ENCODE data around the gene PNMA1.
A peak's percentile ranks its signal among the peaks of the same experiment; 100 is the strongest.

Gene PNMA1

DNA sequence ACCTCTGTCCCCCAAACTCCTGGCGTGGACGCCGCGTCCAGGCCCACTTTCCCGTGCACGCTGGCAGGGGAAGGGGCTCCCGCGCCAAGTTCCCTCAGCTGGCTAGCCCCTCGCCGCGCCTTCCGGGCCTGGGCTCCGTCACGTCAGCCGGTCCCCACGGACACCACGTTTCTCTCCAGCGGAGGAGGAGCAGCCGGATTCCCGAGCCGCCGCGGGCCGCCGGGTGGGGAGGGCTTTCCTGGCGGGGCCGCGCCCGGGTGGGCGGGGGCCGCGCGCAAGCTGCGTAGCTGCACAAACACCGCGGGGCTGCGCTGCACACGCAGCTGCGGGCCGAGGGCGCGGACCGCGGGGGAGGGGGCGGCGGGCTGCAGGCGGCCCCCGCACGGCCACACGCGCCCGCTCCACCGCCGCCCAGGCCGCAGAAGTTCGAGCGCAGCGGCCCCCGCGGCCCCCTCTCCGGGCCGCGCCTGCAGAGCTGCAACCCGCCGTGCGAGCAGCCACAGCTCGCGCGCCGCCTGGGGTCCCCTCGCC, 45.1 kb upstream of the PNMA1 start:
- Histone ChIP-seq H3K14ac (ENCODE audit: low read length in 2 of 2) (peak overlapping the region in 1 of 2 experiments; percentile 92), H2AFZ (ENCODE audit: low read depth, low read length) (no peak overlapping the region), H2BK5ac (ENCODE audit: low read depth, low read length, poor library complexity, severe bottlenecking) (peak overlapping the region; percentile 91), H2AK5ac (ENCODE audit: low read length, severe bottlenecking) (peak overlapping the region; percentile 2), H4K8ac (ENCODE audit: low read length) (peak overlapping the region; percentile 68), H3K27me3 (ENCODE audit: control insufficient read depth in 1 of 2, insufficient read depth in 1 of 2, low read length in 2 of 2) (no peaks in the 10 kb centered on the region), H2BK15ac (ENCODE audit: low read depth, poor library complexity, severe bottlenecking) (peak overlapping the region; percentile 54), H3K79me1 (replicated peaks; ENCODE audit: low read length, poor library complexity, severe bottlenecking) (no peaks in the 10 kb centered on the region), H3K23ac (ENCODE audit: low read length in 2 of 2) (peak overlapping the region in 1 of 2 experiments; percentile 99), H2BK12ac (ENCODE audit: low read length in 2 of 2) (peak overlapping the region in 1 of 2 experiments; percentile 25), H3K9me3 (ENCODE audit: control insufficient read depth, low read length) (no peaks in the 10 kb centered on the region), H3K9ac (ENCODE audit: low read length) (peak overlapping the region; percentile 93), H3K4me1 (ENCODE audit: control insufficient read depth, insufficient read depth, low read depth, low read length) (peaks cover 56% of the 10 kb centered on the region), H4K91ac (ENCODE audit: low read length) (peak overlapping the region; percentile 70), H3K4me3 (ENCODE audit: insufficient read depth in 1 of 2, low read depth in 1 of 2, low read length in 2 of 2) (peak overlapping the region; percentile 84 to 87), H3K4ac (ENCODE audit: low read depth in 1 of 2, low read length in 2 of 2) (peak overlapping the region; percentile 62 to 80), H3K18ac (ENCODE audit: low read depth in 1 of 2, low read length in 2 of 2) (peak overlapping the region; percentile 87 to 96), H2BK120ac (ENCODE audit: low read depth, low read length) (peak overlapping the region; percentile 83), H3K4me2 (ENCODE audit: low read length, poor library complexity, severe bottlenecking) (peak overlapping the region; percentile 89), H3K36me3 (ENCODE audit: control insufficient read depth in 1 of 2, insufficient read depth in 2 of 2, low read depth in 1 of 2, low read length in 2 of 2) (peaks cover 0 to 4% of the 10 kb centered on the region in 2 experiments), H3K27ac (ENCODE audit: low read length, poor library complexity, severe bottlenecking) (peak overlapping the region; percentile 74)
- WGBS = 0% methylated on average over 25 of the region's 71 CpGs
- DNase-seq = peak; percentile 58

DNA sequence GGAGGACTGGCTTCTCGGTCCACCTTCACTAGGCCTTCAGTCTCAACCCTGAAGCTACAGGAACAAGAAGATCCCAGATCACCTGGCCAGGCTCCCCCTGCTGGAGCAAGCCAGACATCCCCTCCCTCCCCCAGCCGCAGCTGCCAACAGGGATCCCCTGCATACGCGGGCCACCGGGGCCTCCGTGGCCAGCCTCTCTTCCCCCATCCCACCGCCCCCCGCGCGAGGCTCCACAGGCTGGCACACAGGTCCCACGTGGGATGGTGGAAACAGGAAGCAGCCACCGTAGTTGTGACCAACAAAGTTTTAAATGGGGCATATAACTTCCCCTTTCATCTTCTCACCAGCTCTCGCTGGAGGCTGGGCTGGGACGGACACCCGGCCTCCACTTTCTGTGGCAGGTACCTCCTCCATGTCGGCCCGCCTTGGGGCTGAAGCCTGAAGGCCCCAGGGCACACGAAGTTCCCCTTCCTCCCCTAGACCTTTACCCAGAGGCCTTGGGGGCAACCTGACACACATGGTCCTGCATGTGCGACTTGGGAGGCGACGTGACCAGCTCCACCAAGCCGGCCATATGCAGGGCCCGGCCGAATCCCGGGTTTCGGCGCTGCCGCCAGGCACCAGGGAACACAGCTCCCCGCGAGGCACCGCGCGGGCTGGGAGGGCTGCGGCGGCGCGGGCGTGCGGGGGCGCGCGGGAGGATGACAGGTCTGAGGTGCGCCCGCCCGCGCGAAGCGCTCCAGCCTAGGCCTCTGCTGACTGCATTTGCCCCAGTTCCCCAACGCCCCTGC, 44.4 kb upstream of the PNMA1 start:
- Histone ChIP-seq H2BK120ac (ENCODE audit: low read depth, low read length) (peak overlapping the region; percentile 83), H3K79me1 (replicated peaks; ENCODE audit: low read length, poor library complexity, severe bottlenecking) (no peaks in the 10 kb centered on the region), H3K4ac (ENCODE audit: low read depth in 1 of 2, low read length in 2 of 2) (peak overlapping the region; percentile 62 to 79), H2BK12ac (ENCODE audit: low read length in 2 of 2) (peak overlapping the region; percentile 73 to 81), H2AFZ (ENCODE audit: low read depth, low read length) (no peak overlapping the region), H2BK15ac (ENCODE audit: low read depth, poor library complexity, severe bottlenecking) (peak overlapping the region; percentile 54), H3K9me3 (ENCODE audit: control insufficient read depth, low read length) (no peaks in the 10 kb centered on the region), H3K36me3 (ENCODE audit: control insufficient read depth in 1 of 2, insufficient read depth in 2 of 2, low read depth in 1 of 2, low read length in 2 of 2) (peaks cover 0 to 4% of the 10 kb centered on the region in 2 experiments), H2BK5ac (ENCODE audit: low read depth, low read length, poor library complexity, severe bottlenecking) (peak overlapping the region; percentile 67), H3K23ac (ENCODE audit: low read length in 2 of 2) (peak overlapping the region; percentile 79 to 99), H3K4me3 (ENCODE audit: insufficient read depth in 1 of 2, low read depth in 1 of 2, low read length in 2 of 2) (peak overlapping the region; percentile 84 to 87), H3K27me3 (ENCODE audit: control insufficient read depth in 1 of 2, insufficient read depth in 1 of 2, low read length in 2 of 2) (no peaks in the 10 kb centered on the region), H3K14ac (ENCODE audit: low read length in 2 of 2) (peak overlapping the region in 1 of 2 experiments; percentile 92), H2AK5ac (ENCODE audit: low read length, severe bottlenecking) (peak overlapping the region; percentile 49), H3K9ac (ENCODE audit: low read length) (peak overlapping the region; percentile 93), H3K4me2 (ENCODE audit: low read length, poor library complexity, severe bottlenecking) (peak overlapping the region; percentile 89), H3K27ac (ENCODE audit: low read length, poor library complexity, severe bottlenecking) (peak overlapping the region; percentile 89), H3K4me1 (ENCODE audit: control insufficient read depth, insufficient read depth, low read depth, low read length) (peaks cover 62% of the 10 kb centered on the region), H4K91ac (ENCODE audit: low read length) (peak overlapping the region; percentile 70), H4K8ac (ENCODE audit: low read length) (peak overlapping the region; percentile 68), H3K18ac (ENCODE audit: low read depth in 1 of 2, low read length in 2 of 2) (peak overlapping the region; percentile 87 to 96)
- WGBS = 3% methylated on average over 34 of the region's 49 CpGs
- DNase-seq = peak; percentile 75

DNA sequence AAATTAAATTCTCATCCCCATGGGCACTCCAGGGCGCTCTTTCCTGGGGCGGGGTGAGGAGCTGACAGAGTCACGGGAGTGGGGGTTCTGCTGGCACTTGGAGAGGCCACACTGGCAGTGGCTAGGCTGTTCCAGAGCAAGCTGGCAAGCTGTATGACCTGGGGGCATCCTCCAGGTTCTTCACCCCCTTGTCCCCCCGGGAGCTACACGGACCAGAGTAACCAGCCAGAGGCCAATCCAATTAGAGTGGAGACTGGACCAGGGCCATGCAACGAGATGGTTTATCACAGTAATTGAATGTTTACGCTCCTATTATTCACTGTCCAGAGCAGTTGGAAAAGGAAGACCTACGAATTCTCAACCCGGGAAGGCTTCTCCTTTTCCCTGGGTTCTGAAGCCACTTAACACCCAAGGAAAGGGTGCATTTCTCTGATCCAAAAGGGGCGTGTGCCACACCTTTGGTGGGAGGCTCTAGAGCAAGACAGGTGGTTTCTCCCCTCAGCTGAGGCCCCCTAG, 43.8 kb upstream of the PNMA1 start:
- H2AFZ ChIP-seq (ENCODE audit: low read depth, low read length) = no peak overlapping the region
- H3K4me3 ChIP-seq (ENCODE audit: insufficient read depth in 1 of 2, low read depth in 1 of 2, low read length in 2 of 2) = peak overlapping the region; percentile 84 to 87
- H3K4me1 ChIP-seq (ENCODE audit: control insufficient read depth, insufficient read depth, low read depth, low read length) = peaks cover 64% of the 10 kb centered on the region
- no peak overlapping the region for H4K91ac ChIP-seq (ENCODE audit: low read length)
- peak overlapping the region; percentile 89 for H3K4me2 ChIP-seq (ENCODE audit: low read length, poor library complexity, severe bottlenecking)
- H4K8ac ChIP-seq (ENCODE audit: low read length) = peak overlapping the region; percentile 71
- H3K18ac ChIP-seq (ENCODE audit: low read depth in 1 of 2, low read length in 2 of 2) = peak overlapping the region in 1 of 2 experiments; percentile 31
- H3K36me3 ChIP-seq (ENCODE audit: control insufficient read depth in 1 of 2, insufficient read depth in 2 of 2, low read depth in 1 of 2, low read length in 2 of 2) = peaks cover 0 to 4% of the 10 kb centered on the region in 2 experiments
- no peaks in the 10 kb centered on the region for H3K27me3 ChIP-seq (ENCODE audit: control insufficient read depth in 1 of 2, insufficient read depth in 1 of 2, low read length in 2 of 2)
- H3K4ac ChIP-seq (ENCODE audit: low read depth in 1 of 2, low read length in 2 of 2) = no peak overlapping the region
- DNase-seq = no peak
- H2BK15ac ChIP-seq (ENCODE audit: low read depth, poor library complexity, severe bottlenecking) = peak overlapping the region; percentile 49
- peak overlapping the region; percentile 50 for H2AK5ac ChIP-seq (ENCODE audit: low read length, severe bottlenecking)
- H2BK120ac ChIP-seq (ENCODE audit: low read depth, low read length) = no peak overlapping the region
- H3K79me1 ChIP-seq (replicated peaks; ENCODE audit: low read length, poor library complexity, severe bottlenecking) = no peaks in the 10 kb centered on the region
- peak overlapping the region; percentile 93 for H3K9ac ChIP-seq (ENCODE audit: low read length)
- H3K27ac ChIP-seq (ENCODE audit: low read length, poor library complexity, severe bottlenecking) = peak overlapping the region; percentile 89
- no peak overlapping the region for H2BK5ac ChIP-seq (ENCODE audit: low read depth, low read length, poor library complexity, severe bottlenecking)
- peak overlapping the region; percentile 25 to 45 for H2BK12ac ChIP-seq (ENCODE audit: low read length in 2 of 2)
- H3K9me3 ChIP-seq (ENCODE audit: control insufficient read depth, low read length) = no peaks in the 10 kb centered on the region
- H3K14ac ChIP-seq (ENCODE audit: low read length in 2 of 2) = no peak overlapping the region
- H3K23ac ChIP-seq (ENCODE audit: low read length in 2 of 2) = no peak overlapping the region
- 75% methylated on average over 10 of the region's 10 CpGs for WGBS

DNA sequence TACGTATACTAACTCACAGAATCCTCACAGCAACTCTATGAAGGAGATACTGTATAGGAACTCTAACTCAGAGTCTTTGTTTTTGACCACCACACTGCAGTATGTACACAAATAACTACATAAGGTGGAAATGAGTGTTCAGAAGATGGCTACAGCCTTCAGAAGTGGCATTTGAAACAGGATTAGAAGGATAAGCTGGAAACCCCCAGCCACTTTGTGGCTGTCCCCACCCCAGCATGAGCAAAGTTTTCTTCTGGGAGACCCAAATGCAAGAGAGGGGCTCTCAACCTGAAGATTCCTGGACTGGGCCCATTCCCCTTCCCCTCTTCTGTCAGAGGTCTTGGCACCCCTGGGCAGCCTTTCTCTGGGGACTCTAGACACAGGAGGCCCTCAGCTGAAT, 43.2 kb upstream of the PNMA1 start:
- Histone ChIP-seq H3K36me3 (ENCODE audit: control insufficient read depth in 1 of 2, insufficient read depth in 2 of 2, low read depth in 1 of 2, low read length in 2 of 2) (peaks cover 0 to 4% of the 10 kb centered on the region in 2 experiments), H2BK12ac (ENCODE audit: low read length in 2 of 2) (peak overlapping the region in 1 of 2 experiments; percentile 25), H3K14ac (ENCODE audit: low read length in 2 of 2) (no peak overlapping the region), H2BK15ac (ENCODE audit: low read depth, poor library complexity, severe bottlenecking) (peak overlapping the region; percentile 2), H3K4me2 (ENCODE audit: low read length, poor library complexity, severe bottlenecking) (peak overlapping the region; percentile 89), H3K9ac (ENCODE audit: low read length) (peak overlapping the region; percentile 93), H3K4me3 (ENCODE audit: insufficient read depth in 1 of 2, low read depth in 1 of 2, low read length in 2 of 2) (peak overlapping the region in 1 of 2 experiments; percentile 87), H2BK5ac (ENCODE audit: low read depth, low read length, poor library complexity, severe bottlenecking) (no peak overlapping the region), H4K8ac (ENCODE audit: low read length) (no peak overlapping the region), H2AFZ (ENCODE audit: low read depth, low read length) (no peak overlapping the region), H2AK5ac (ENCODE audit: low read length, severe bottlenecking) (peak overlapping the region; percentile 50), H3K4me1 (ENCODE audit: control insufficient read depth, insufficient read depth, low read depth, low read length) (peaks cover 65% of the 10 kb centered on the region), H3K9me3 (ENCODE audit: control insufficient read depth, low read length) (no peaks in the 10 kb centered on the region), H3K27ac (ENCODE audit: low read length, poor library complexity, severe bottlenecking) (peak overlapping the region; percentile 89), H3K79me1 (replicated peaks; ENCODE audit: low read length, poor library complexity, severe bottlenecking) (no peaks in the 10 kb centered on the region), H3K27me3 (ENCODE audit: control insufficient read depth in 1 of 2, insufficient read depth in 1 of 2, low read length in 2 of 2) (no peaks in the 10 kb centered on the region), H4K91ac (ENCODE audit: low read length) (no peak overlapping the region), H2BK120ac (ENCODE audit: low read depth, low read length) (no peak overlapping the region), H3K18ac (ENCODE audit: low read depth in 1 of 2, low read length in 2 of 2) (no peak overlapping the region), H3K23ac (ENCODE audit: low read length in 2 of 2) (no peak overlapping the region), H3K4ac (ENCODE audit: low read depth in 1 of 2, low read length in 2 of 2) (no peak overlapping the region)
- WGBS = 100% methylated on average over 1 of the region's 1 CpG
- DNase-seq = no peak

Measured in mesenchymal stem cell (in vitro differentiated cells and primary cell).